ENCODE data around the gene PAFAH1B1. TPM values are rescaled to one million over a fixed set of nuclear protein-coding genes. Genes with fewer than 3 reads are reported as not detected.

The PAFAH1B1 gene
- total RNA-seq, 1 donor from 2014 or later, result 58.3 TPM

DNA sequence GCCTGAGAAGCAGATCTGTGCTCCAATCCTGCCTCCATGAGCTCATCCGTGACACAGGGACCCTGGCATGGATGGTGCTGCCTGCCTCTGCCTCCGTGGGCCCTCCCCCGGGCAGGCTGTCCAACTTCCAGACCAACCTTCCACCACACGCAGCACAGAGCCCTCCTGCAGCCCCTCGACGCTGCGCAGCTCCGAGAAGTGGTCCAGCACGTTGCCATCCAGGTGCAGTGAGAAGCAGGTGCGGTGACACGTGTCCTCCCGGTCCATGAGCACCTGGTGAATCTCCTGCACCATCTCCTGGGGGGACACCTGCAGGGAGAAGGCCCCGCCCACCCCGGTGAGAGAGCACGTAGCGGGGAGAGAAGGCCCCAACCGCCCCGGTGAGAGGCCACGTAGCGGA lies 109.7 kb downstream of the PAFAH1B1 start:
- DNase-seq (ENCODE audit: low read depth in 2 of 2), result no peak

DNA sequence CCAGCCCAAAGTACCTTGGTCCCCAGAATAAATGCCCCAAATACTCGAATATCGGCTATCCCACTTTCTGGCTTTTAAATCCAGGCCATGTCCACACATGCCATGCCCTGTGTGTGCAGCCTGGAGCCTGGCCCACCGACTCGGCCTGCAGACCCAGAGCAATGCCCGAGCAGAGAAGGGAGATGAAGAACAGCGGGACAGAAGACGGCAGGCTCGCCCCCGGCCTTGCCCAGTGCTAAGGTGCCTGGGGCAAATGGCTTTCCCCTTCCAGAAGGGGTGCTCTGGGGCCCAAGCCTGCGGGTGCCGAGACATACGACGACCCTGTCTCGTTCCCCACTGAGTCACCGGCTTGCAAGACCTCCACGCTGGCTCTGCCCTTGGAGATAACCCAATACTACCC lies 110.2 kb downstream of the PAFAH1B1 start:
- DNase-seq (ENCODE audit: low read depth in 2 of 2), result no peak

DNA sequence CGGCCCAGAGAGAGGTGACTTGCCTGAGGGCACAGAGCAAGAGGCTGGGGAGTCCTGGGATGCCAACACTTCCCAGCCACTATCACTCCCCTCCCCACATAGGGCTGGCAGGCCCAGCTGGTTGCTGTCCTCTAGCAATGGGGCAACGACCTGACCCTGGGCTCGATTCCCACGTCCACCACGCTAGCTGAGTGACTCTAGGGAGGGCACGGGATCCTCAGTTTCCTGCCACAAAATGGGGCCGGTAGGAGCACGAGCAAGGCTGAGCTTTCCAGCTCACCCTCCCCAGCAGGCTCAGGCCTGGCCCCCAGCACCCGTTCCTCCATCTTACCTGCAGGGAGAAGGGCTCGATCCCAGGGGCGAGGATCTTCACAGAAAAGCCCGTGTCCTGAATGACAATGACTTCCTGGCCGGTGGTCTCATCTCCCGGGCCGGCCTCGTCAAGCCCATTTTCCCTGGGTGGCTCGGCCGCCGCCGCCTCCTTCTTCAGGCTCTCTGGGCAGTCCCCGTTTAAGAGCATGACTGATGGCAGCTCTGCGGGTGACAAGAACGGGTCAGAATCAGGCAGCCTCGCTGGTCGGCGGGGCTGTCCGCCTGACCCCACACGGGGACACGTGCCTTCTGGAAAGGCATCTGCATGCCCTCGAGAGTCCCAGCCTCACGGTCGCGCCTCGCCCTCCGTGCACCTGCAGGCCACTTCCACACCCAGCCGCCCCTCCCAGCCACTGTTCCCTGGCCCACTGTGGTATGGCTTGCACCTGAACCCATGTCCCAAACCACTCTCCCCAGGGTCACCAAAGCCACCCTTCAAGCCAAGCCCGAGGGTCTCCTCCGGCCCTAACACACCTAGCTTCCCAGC lies 110.8 kb downstream of the PAFAH1B1 start:
- no peak for DNase-seq (ENCODE audit: low read depth in 2 of 2)

DNA sequence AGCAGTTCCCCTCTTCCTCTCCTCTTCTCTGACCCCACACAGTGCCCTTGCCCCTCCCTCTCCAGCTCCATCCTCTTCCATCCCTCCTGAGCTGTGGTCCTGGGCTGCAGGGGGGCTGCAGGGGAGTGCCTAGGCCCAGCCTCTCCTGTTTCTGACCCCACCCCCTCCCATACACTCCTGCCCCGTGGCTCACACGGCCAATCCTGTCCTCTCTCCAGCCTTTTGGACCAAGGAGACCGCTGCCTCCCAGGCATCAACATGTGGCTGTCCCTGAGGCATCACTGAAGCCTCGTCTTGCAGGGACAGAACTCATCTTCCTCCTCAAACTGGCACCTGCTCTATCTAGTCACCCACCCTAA lies 111.4 kb downstream of the PAFAH1B1 start:
- DNase-seq (ENCODE audit: low read depth in 2 of 2), result no peak

DNA sequence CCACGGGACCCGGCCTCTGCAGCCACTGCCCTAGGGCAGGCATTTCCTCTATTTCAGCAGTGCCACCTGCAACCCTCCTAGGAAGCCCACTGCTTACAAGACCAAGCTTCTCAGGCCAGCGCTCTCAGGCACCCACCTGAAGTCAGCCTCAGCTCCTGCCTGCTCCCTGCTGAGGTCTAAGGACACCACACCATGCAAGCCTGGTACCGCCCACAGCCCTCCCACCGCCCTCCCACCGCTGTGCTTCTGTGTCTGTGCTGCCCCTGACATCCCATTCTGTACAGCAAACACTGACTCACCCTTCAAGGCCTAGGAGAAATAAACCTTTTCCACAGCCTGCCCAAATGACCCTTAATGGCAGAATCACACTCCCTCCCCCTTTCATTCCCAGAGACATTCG lies 111.8 kb downstream of the PAFAH1B1 start:
- peak in 1 of 2 donors; percentile 70 for DNase-seq (ENCODE audit: low read depth in 2 of 2)

DNA sequence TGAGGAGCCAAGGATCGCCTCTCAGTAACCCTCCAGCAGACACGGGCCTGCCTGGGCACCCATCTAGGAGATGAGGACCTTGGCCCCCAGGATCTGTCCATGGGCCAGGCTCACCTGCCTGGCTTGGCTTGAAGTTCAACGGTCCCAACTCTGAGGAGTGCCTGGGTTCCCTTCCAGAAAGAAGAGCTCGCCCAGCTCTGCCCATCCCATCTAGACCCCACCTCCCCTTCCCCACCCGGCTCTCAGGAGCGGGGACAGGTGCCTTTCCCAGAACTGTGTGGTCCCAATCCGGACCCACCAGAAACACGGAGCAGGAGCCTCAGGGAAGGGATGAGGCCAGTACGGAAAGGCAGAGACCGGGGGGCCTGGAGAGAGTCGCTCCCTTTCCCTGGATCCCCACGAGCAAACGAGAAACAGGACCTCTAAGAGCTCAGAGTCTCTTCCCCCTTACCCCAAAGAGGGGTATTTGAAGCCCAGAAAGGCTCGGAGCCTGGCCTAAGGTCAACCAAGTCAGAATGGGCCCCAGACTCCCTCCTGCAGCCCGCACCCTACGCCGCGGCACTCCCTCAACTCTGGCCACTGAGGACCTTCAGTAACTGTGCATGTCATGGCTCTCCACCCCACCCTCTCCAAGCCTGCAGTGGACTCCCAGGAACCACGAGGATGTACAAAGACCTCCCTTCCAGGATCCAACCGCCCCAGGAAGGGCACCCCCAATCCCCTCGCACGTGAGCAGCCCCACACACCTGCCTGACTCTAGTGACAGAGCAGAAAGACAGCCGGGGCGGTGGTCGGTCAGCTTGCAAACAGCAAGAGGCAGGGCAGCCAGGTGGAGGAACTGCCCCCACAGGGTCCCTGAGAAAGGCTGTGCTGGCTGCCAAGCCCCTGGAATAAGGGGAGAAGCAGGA lies 112.7 kb downstream of the PAFAH1B1 start:
- no peak for DNase-seq (ENCODE audit: low read depth in 2 of 2)

DNA sequence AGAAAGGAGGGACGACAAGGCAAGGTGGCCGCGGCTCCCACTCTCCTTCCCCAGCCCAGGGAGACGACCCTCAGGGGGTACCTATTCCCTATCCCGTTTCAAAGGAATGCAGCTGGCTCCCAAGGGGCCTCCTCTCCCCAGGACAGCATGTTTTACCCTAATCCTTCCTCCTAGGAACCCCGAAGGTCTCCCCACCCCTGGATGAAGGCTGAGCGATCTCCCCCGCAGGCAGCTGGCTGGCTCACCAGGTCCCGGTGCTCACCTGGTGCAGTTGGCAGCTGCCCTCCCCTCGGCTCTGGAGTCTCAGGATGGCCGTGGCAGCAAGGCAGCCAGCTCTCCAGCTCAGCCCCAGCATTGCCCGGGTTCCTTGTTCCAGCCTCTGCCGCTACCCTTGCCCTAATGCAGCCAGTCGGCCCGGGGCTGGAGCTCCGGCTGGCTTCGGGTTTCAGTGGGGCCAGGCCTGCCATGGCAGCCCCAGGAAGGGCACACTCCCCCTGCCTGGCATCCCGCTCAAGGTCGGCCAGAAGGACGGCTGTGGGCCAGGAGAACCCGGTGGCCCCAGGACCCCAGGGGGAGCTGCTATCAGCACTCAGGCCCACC lies 113.6 kb downstream of the PAFAH1B1 start:
- no peak for DNase-seq (ENCODE audit: low read depth in 2 of 2)

DNA sequence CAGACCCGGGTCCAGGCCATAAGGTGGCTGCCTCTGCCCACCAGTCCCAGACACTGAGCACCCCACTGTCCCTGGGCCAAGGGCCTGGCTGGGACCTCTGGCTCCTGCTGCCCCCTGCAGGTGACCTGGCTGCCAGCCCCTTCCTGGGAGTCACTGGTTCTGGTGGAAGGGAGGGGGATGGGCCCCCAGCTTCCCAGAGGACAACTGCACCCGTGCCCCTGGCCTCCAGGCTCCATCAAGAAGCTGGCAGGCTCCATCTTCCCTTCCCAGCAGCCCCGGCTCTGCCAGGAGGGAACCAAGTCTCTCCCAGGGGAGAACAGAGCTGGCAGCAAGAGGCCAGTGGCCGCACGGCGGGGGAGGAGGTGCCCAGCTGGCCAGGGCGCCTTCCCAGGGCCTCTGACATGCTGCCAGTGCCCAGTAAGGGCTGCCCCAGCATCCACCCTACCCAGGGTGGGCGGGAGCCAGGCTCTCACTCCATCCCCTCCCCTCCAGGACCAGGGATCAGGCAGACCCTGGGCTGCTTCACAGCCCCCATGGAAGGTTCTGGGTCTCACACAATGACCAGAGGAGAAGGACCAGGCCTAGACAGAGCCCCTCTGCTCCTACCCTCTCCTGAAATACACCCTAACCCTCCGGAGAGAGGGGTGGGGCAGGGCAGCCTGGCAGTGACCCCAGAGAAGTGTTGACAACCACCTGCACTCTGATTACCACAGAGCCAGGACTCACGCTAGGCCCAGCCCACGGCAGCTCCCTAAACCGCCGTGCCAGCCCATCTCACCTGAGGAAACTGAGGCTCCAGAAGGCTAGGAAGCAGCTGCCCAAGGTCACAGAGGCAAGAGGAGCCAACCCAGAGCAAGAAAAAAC lies 114.5 kb downstream of the PAFAH1B1 start:
- no peak for DNase-seq (ENCODE audit: low read depth in 2 of 2)

DNA sequence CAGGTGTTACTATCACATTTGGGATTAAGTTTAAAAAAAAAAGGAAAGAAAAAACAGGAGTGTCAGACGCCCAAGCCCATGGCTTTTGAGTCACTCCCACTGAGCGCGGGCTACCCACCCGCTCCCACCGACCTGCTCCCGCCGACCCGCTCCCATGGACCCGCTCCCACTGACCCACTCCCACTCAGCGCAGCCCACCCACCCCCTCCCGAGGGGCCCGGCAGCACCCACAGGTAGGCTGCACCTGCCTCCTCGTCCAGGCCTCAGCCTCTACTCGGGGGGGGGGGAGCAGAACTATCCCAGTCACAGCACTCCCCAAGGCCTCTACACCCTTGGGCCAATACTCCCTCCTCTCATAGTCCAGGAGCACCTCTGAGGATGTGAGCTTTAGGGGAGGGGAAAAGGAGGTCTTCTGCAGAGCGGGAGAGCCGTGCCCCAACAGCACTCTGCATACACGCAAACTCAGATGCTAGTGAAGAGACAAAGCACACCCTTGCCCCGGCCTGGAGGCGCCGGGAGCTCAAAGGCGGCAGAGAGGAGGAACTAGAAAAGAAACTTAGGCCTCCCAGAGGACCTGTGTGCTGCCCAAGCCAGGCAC lies 115.2 kb downstream of the PAFAH1B1 start:
- no peak for DNase-seq (ENCODE audit: low read depth in 2 of 2)

DNA sequence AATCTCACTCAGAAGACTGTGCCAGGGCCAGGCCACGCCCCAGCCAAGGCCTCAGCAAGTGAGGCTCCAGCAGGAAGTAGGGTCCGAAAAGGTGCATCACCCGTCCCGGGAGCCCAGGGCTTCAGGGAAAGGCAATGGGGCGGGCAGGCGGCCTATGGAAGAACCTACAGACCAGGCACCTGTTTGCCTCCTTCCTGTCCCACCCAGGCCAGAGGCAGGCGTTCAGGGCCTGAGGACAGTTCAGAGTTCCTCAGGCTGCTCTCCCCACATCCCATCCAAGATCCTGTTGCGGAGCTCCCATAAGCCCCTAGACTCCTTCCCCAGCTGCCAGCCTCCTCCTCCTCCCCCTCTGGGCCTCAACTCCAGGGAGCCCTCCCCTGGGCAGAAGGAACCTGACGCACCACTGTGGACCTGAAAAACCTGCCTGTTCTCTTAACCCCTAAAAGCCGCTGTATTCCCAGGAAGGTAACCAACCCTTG lies 115.8 kb downstream of the PAFAH1B1 start:
- no peak for DNase-seq (ENCODE audit: low read depth in 2 of 2)

DNA sequence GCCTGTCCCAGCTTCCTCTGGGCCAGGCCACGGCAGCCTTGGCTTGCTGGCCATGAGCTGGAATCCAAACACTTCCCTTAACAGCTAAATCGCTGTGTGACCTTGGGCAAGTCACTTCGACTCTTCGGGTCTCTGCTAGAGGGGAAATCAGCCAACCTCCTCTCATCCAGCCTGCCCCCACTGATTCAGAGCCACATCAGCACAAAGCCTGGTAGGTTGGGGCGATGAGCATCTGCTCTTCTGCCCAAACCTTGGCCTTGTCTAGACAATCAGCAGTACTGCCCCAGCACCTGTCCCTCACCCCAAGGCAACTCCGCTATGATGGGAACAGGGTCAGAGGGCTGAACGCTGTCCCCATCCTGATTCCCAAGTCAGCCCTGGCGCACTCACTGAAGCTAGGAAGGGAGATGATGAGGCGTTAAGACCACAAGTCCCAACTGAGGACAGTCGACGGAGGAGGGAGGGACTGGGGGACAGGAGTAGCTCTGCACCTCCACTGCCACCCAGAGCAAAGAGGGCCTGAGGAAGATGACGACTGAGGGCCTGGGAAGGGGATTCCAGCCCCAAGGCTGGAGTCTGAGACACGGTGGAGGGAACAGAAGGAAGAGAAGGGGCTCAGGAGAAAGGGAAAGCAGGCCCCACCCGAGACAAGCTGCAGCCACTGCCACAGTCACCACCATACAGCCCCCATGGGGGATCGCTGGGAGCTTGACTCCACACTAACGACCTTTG lies 116.8 kb downstream of the PAFAH1B1 start:
- DNase-seq (ENCODE audit: low read depth in 2 of 2), result peak in 1 of 2 donors; percentile 22

DNA sequence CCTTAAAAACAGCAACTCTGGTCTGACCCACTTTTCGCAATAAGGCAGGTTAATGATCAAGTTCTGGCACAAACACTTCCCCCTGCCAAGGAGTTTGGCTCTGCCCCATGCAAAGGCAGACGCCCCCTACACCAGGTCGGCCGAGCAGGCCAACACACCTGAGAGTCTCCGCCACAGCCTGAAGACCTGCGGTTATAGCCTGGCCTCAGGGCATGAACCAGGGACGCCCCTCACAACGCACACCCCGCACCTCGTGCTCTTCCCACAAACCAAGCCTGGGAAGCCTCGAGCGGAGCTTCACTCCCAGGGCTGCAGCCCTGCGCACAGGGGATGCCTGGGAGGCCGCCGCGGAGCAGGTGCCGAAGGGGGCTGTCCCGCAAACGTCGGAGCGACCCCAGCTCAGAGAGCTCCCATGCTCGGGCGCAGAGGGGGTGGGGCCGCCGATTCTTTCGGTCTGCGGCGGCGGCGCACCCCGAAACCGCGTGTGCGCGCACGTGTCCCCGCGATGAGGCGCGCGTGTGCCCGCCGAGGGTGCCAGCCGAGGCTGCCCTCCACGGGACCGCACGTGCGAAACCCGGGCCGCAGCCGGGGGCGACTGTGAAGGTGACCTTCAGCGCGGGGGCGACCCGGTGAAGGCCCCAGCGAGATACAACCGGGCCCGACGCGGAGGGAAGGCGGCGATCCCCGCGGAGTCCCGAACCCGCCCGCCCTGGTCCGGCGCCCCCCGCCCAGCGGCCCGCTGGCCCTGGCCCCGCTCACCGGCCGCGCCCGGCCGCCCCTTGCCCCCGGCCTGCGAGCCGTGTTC lies 117.6 kb downstream of the PAFAH1B1 start:
- DNase-seq (ENCODE audit: low read depth in 2 of 2), result peak in 1 of 2 donors; percentile 34

DNA sequence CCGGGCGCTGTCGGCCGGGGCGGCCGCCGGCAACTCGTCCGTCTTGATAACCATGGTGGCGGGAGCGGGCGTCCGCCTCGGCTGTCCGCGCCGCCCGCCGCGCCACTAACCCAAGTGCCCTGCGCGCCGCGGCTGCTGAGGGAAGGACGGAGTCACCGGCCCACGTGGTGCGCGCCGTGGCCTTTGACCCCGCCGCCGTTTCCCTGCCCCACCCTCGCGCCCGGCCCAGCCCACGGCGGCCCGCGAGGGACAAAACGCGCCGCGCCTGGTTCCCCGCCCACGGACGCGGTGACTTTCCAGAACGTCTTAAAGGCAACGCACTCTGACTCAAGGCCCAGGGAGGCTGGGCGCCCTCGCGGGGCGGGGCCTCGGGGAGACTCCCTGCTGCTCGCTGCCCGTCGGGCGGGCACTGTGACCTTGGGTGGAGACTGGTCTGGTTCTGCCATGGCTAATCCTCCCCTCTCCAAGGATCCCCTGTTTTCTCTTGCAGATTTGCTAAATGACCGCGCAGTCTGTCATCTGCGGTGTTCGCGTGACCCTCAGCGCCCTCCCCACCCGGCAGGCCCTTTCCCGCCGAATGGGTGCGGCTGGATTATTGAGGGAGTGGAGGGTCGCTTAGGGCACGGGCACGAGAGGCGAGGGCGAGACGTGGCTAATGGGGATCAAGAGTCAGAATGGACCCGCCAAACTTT lies 118.3 kb downstream of the PAFAH1B1 start, which contains the start of gene CLUH:
Gene CLUH (minus strand): TSS at position 157 of the 692 bp plus-strand sequence. CDS start 103 bp downstream, at position 54.
- peak; percentile 94 to 98 for DNase-seq (ENCODE audit: low read depth in 2 of 2)

DNA sequence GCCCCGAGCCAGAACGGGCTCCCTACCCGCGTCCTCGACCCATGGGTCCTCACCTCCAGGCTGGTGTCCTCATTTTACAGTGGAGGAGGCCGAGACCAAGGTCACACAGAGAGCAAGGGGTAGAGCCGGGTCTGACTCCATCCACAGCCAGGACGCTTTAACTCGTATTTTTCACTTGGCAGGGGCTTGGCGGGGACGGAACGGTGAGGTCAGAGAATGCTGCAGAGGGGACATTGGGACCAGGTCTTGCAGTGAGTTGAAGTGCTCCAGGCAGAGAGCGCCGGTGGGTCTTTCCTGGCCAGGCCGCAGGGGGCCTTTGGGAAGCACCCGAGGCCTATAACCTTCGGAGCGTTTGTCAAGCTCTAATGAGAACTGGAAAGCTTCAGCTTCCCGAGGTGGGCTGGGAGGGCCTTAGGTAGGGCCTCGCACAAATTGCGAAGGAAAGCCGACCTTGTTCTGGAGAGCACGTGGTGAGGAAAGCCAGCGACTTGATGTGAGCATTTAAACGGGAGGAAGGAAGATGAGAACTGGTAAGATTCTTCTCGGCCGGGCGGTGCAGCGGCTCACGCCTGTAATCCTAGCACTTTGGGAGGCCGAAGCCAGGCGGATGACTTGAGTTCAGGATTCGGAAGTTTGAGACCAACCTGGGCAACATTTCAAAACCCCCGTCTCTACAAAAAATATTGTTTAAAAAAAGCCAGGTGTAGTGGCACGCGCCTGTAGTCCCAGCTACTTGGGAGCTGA lies 119.0 kb downstream of the PAFAH1B1 start:
- peak in 1 of 2 donors; percentile 31 for DNase-seq (ENCODE audit: low read depth in 2 of 2)

DNA sequence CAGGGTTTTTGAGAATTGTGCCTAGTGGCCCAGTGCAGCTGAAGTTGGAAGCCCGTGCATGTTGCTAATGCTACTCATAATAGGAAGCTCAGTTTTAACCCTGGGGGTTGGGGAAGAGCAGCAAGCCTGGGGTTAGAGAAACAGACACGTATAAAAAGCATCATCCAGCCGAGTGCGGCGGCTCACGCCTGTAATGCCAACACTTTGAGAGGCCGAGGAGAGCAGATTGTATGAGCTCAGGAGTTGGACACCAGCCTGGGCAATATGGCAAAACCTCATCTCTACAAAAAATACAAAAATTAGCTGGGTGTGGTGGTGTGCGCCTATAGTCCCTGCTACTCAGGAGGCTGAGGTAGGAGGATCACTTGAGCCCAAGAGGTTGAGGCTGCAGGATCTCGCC lies 120.4 kb downstream of the PAFAH1B1 start:
- no peak for DNase-seq (ENCODE audit: low read depth in 2 of 2)

DNA sequence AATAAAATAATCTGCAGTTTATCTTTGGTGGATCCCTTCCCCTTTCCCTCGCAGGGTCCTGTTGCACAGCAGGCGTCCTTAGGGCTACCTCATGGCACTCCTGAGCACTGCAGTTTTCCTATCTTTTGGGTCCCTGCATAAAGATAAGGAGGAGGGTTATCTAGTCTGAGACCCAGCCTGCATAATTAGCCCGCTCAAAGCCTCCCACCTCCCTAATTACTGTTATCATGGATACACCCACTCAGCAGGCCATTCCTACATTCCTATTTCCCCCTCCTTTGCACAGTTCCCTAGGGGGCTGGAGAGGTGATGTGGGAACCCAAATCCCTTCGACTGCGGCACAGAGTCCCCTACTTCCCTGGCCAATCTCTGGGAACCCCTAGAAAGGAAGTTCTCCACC lies 123.2 kb downstream of the PAFAH1B1 start:
- DNase-seq (ENCODE audit: low read depth in 2 of 2), result no peak

DNA sequence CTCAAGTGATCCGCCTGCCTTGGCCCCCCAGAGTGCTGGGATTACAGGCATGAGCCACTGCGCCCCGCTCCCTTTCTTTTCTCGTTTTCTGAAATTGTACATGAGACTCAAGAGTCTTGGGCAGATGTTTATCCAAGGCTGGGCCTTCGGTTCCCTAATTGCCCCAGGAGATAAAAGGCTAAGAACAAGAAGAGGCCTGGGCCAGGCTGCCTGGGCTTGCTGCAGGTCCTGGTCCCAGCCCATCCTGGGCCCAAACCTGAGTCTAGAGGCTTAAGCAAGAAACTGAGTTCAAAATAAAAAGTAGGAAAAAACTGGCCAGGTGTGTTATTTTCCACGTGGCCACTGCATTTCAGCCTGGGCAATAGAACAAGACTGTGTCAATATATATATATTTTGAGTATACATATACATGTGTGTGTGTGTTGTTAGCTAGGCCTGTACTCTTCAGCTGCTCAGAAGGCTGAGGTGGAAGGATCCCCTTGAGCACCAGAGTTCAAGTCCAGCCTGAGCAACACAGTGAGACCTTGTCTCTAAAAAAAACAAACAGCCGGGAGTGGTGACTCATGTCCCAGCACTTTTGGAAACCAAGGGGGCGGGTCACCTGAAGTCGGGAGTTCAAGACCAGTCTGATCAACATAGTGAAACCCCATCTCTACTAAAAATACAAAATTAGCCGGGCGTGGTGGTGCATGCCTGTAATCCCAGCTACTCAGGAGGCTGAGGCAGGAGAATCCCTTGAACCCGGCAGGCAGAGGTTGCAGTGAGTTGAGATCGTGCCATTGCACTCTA lies 124.9 kb downstream of the PAFAH1B1 start:
- DNase-seq (ENCODE audit: low read depth in 2 of 2), result no peak

Data from lung microvascular endothelial cell (primary cell).